H1 (cell line): ENCODE results near the gene HINT1. TPM values are rescaled to one million over a fixed set of nuclear protein-coding genes. Genes with fewer than 3 reads are reported as not detected.

Experiments
- CBX8 ChIP-seq: fragments of 300-800, 300-1000 bp; sonication (generic); IDR thresholded peaks from 2 replicates; pipeline ENCODE4 v1.7.1; 2016; ENCODE audit warnings: low read depth, low read length, borderline replicate concordance
- CTBP2 ChIP-seq: IDR thresholded peaks from 2 replicates; pipeline ENCODE4 v1.7.0; 2011; ENCODE audit warnings: borderline replicate concordance, mild to moderate bottlenecking, moderate library complexity, mixed read lengths, low read length; ENCODE audit not compliant: insufficient read depth, insufficient read length
- HDAC2 ChIP-seq, 2 experiments: fragments of 300-600 bp in 1 of 2; sonication (generic) in 1 of 2; IDR thresholded peaks; 2 replicates each; pipeline ENCODE4 v1.6.1; 2011 to 2012; ENCODE audit warnings: low read depth in 2 of 2, low read length in 2 of 2, mild to moderate bottlenecking in 2 of 2, moderate library complexity in 2 of 2, borderline replicate concordance in 1 of 2, inconsistent platforms in 1 of 2
- TAF7 ChIP-seq: optimal IDR thresholded peaks from 2 replicates; pipeline ENCODE3; 2011; ENCODE audit warnings: low read depth, mild to moderate bottlenecking, inconsistent platforms, low read length, moderate library complexity, borderline replicate concordance
- polyA plus RNA-seq, 7 experiments: library from polyadenylated mRNA; depleted of rRNA in 3 of 7; stranded (reverse) in 5 of 7; unstranded in 2 of 7; fragments of >200 nt in 5 of 7; fragments of 200-250 nt in 2 of 7; gene quantifications; 1 replicate in 5 of 7; 2 replicates in 1 of 7; 4 replicates in 1 of 7; pipeline versions ENCODE4 v1.2.1 to v1.2.3, GENCODE V29; 2011 to 2013; ENCODE audit warnings: missing spikeins in 2 of 7, mixed read lengths in 2 of 7
- total RNA-seq: library from RNA; stranded (reverse); fragmentation: NEBNext Ultra II Directional; extraction: Animal tissue kit (Norgen Biotek cat#: 25700); gene quantifications from 2 replicates; pipeline ENCODE4 v1.2.1, GENCODE V29; 2021
- TF ChIP-seq, protein P1 (sequence below): IDR thresholded peaks from 2 replicates; pipeline ENCODE4 v1.6.1; 2012; ENCODE audit warnings: inconsistent platforms

HINT1 gene
- total and polyA plus RNA-seq, 2 of the 8 experiments (the other 6 are each of a cell fraction or from before 2014, with no cell fraction given) = 230 to 479 TPM

DNA sequence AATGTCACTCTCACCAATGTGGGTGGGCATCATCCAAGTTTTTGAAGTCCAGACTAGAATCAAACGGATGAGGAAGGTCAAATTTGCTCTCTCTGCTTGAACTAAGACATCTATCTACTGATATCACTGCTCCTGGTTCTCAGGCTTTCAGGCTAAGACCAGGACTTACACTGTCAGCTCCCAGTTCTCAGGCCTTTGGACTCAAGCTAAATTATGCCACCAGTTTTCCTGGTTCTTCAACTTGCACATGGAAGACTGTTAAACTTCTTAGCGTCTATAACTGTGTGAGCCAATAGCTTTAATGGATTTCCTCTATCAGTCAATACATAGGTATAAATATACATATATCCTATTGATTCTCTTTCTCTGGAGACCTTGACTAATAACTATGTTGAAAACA is 41.0 kb upstream of the HINT1 start (continued):
- TF ChIP-seq CTBP2 (no peak), TAF7 (no peak), HDAC2 (IDR thresholded peaks at IDR 0.05; ENCODE audit: borderline replicate concordance in 1 of 2, low read depth in 2 of 2, low read length in 2 of 2) (no peak), CBX8 (no peak)
- TF ChIP-seq, protein P1, sequence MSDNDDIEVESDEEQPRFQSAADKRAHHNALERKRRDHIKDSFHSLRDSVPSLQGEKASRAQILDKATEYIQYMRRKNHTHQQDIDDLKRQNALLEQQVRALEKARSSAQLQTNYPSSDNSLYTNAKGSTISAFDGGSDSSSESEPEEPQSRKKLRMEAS = no peak
- TF ChIP-seq, all 59 proteins: peak for 0
